ENCODE data around the gene SYT1.

SYT1 gene

DNA sequence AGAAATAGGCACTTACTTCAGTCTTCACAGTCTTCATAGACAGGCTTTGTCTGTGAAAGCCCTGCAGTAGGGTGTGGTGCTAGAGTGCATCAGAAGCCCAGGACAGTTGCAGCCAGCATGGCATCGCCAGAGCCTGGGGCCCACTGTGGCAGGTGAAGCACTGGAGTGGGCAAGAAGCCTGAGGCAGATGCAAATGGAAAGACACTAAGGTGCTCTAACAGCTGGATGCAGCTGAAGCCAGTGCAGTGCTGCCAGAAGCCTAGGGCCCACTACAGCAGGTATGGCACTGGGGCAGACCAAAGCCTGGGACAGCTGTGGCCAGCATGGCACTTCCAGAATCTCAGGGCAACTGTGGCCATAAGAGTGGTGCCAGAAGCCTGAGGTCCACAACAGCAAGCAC, 358.6 kb downstream of the SYT1 start:
- DNase-seq (ENCODE audit: low spot score) = no peak

DNA sequence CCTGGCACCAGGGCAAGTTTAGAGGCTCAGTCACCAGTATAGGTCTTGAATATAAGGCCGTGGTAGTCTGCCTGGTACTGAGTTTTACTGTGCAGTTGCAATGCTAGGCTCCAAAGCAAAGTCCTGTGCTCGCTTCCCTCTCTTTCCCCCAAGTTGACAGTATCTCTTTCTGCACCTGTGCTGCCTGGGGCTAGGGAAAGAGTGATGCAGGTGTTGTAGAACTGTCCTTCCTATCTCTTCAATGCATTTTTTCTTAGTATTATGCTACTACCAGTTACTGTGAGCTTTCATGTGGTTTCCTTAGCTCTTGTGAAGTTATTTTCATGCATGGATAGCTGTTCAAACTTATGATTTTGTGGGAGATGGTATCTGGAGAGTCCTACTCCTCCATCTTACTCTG, 359.2 kb downstream of the SYT1 start:
- no peak for DNase-seq (ENCODE audit: low spot score)

DNA sequence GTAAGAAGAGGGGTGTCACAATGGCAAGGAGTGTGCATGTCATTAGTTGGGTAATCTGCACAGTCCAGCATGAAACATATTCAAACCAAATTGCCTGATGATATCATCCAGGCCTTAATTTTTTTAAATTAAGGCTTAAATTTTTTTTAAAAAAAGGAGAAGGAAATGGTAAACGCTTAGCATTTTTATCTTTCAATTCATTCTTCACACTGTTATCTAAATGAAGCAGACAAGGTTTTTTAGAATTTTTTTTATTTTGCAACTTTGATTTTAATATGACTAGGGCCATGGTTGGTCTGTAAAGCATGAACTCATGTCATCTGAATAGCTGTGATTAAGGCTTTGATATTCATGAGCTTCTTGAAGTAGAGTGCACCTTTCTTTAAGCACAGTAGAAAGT, 362.5 kb downstream of the SYT1 start:
- no peak for DNase-seq (ENCODE audit: low spot score)

DNA sequence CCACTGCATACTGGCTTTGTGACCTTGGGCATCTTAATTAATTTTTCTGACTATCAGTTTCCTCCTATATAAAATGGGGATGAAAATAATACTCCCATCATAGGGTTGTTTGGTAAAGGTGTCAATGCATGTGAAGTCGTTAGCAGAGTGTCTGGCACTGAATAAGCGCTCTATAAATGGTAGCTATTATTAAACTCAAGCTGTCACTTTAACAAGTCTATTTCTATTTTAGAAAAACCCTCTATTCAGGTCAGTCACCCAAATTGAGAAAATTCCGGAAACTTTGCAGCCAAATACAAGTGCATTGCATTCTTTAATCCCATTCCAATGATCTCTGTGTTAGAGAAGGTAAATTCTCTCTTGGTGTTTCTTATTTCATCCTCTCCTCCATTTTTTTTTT, 363.1 kb downstream of the SYT1 start:
- no peak for DNase-seq (ENCODE audit: low spot score)

DNA sequence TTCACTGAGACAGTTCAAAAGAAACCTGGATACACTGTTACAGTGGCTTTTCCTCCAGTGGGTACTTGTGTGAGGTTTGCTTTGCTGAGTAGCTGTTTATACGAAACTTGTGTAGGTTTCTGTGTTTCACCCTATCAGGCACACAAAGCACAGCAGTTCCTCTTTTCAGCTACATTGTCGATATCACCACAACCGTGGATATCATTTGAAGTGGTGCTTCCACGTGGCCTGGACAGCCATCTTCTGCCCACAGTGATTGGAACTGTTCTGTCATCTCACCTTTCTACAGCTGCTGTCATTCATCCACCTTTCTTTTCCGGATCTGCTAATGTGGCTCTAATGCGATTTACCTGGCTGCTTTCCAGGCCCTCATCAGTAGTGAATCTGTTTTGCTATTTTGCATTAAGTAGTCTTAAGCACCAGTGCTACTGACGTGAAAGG, 368.8 kb downstream of the SYT1 start:
- DNase-seq (ENCODE audit: low spot score) = no peak

DNA sequence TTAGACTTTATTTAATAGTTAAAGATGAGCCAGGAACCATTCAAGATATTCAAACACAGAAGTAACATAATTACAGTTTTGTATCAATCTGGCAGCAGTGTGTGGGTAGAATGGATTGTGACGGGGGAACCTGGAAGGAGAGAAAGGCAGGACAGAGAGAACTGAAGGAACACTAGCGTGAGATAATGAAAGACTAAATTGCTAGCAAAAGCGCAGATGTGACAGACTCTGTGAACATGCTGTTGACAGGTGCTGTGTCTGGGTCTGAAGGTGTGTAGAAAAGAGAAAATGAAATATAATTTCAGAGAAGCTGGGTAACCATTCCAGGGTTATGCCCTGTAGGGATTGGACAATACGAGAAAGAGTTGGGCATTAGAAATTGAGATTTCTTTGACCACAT, 372.3 kb downstream of the SYT1 start:
- no peak for DNase-seq (ENCODE audit: low spot score)

DNA sequence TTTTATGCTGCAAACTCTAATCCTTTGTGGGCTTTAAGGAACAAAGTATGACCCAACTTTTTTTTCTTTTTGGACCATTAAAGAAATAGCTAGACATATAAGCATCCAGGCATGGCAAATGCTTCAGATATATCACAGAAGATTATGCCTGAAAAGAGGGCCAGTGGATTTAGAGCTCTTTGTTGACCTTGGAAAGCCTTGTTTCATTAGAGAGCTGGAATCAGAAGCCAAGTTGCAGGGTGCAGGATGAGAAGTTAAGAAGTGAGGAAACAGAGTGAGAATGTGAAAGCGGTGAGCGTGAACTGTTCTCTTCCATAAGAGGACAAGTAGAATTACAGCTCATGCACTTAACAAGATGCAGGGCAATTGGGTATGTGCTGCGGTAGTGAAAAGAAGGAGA, 373.7 kb downstream of the SYT1 start:
- no peak for DNase-seq (ENCODE audit: low spot score)

DNA sequence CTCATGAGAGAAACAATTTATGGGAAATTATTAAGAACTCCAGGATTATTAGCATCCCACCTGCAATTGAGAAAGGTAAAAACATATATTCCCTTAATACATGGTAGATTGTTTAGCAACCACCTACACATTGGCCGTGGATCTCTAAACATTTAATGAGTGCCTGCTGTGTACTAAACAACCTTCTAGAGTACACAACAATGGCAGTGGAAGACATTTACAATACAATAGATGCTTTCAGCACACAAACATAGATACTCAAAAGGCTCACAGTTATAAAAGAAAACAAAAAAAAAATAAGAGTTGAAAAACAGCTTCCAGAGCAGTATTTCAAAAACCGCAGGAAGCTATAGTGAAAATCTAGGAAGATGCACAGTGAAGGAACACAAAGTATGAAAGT, 382.9 kb downstream of the SYT1 start:
- no peak for DNase-seq (ENCODE audit: low spot score)

DNA sequence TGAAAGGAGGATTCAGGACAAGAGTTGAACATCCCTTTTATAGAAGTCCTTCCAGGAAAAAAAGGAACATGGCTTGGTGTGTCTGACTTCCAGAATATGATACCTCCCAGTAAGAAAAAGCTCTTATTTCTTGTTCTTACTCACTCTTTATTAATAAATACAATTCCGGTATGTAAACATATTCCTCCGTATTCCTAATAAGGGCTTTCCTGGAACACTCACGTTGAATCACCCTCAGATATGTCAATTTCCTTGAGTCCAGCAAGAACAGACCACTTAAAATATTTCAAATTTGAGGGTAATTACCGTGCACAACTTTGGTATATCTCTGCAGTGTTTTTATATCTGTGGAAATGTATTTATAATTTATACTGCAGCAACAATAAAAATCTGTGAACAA, 385.6 kb downstream of the SYT1 start:
- DNase-seq (ENCODE audit: low spot score) = no peak

DNA sequence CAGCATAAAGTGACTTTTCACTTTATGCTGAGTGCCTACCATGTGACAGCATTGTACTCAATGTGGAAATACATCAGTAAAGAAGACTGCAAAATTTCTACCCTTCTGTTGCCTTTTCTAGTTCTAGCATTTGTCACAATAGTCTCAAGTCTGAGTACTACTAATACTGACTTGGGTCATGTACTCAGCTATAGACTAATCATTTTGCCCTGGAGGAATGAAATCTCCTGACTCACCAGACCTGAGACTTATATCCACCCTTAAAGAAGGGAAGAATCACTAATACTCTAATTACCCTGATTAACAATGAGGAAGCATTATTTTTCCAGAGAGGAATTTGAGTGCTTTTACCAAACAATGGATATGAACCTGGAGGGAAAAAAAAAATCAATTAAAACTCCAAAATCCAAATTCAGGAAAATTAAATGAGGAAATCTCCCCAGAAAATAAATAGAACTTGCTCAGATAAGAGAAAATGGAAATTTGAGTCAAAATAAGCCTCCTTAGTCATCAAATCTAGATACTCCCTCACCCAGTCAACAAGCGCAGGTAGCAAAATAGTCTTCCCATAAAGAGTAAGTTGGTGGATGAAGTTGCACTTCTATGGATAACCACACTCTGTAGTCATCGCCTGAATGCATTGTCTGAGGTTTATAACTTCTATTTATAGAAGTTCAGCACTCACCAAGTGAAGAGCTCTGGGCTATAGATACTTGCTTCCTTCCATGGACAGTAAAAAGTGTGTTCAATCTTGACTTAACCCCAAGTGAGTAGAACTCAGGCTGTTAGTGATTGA, 386.6 kb downstream of the SYT1 start:
- DNase-seq (ENCODE audit: low spot score) = no peak

DNA sequence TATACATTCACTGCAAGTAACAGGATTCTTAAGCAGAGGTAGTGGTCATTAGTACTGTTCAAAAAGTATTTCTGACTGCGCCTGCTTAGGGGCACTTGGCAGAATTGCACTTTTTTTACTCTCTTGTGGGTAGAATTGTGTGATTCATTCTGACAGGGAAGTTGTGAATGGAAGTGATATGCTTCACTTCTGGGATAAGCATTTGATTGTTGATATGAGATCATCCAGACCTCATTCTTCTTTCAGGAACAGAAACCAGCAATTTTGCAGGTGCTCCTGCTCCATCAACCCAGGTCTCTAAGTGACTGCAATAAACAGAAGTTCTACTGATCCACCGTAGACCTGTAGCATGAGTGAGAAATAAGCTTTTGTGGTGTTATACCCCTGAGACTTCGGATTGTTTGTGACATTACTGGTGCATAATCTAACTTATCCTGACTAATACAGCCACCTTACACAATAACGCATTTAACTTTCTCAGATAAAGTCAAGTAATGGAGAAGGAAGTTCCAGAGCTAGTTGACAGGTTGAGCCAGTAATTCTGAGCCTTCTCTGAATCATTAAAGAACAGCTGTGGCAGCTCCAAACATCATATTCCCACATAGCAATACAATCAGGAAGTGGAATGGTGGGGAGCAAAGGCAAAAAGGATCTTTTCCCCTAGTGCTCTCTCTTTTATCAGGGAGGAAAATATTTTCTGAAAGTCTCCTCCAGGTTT, 387.9 kb downstream of the SYT1 start:
- DNase-seq (ENCODE audit: low spot score) = no peak

DNA sequence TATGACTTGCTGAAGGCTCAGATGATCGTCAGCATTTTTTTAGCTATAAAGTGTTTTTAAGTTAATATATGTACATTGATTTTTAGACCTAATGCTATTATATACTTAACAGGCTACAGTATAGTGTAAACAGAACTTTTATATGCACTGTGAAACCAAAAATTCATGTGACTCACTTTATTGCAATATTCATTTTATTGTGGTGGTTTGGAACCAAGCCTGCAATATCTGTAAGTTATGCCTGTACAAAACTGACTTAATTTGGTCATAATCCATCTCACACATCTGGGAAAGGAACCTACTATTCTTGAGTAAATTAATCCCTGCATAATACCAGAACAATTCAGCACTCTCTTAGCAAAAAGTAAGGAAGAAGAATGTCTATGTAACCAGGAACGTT, 390.7 kb downstream of the SYT1 start:
- DNase-seq (ENCODE audit: low spot score) = no peak

DNA sequence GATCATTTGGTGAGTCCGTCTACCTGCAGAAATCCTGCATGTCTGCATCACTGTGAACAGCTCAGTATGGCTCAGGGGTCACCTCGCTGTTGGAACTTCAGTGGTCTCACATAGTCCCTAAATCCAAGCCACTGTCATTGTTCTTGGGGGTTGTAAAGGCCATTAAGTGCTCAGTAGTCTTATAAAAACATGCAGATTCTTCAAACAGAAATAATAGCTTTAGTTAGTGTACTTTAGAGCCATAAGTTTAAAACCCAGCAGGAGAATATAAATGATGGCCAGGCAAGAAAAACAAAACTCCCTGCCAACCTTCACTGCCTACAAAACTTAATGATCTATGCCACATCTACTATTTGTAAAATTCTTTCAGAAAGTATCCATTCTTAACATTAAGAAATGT, 396.3 kb downstream of the SYT1 start:
- DNase-seq (ENCODE audit: low spot score) = no peak

DNA sequence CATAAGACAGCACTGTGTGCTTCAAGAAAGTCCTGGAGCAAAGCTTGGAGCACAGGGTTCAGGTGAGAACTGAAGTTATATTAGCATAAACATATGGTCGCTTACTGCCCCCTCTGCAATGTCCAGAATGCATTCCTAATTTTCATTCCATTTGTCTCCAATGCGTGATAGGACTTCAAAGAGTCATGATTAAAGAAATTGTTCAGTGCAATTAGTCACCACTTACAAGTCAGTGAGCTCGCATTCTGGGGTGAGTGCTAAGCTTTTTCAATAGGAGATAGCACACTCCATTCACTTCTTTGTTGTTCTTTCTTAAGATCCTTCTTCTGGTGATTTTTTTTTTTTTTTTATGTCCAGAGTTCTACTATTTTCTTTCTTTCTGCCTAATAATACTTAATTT, 398.4 kb downstream of the SYT1 start:
- no peak for DNase-seq (ENCODE audit: low spot score)

DNA sequence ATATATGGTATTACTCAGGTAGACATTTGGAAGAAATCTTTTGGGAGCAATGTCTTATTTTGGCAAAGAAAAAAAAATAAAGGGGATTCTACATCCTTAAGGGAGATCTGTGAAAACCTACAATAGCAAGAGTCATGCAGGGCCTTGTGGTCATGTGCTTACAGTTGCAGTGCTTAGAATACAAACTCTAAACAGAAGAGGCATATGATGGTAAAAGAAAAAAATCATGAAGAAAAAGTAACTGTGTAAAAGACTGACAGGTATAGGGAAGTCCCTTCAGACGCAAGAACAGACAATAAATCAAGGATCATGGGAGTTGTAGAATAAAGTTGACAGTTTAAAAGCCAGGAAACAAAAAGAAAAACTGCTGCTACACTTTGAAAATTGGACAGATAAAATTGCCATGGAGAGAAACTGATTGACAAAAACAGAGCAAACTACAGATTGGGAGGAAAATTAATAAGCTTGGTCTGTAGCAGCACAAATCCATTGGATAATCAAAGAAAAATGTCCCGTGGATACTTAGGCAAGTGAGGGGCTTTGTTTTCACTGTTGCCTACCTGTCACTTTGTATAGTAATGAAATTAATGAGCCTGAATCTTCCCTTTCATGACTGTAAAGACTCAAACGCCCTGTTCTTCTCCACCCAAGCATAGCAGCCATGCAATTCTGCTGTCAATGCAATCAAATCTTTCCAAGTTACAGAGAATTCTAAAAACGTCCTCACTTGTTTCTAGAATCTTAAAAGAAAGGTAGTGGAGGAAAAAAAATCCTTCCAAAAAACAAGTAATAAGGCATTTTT, 402.0 kb downstream of the SYT1 start:
- no peak for DNase-seq (ENCODE audit: low spot score)

DNA sequence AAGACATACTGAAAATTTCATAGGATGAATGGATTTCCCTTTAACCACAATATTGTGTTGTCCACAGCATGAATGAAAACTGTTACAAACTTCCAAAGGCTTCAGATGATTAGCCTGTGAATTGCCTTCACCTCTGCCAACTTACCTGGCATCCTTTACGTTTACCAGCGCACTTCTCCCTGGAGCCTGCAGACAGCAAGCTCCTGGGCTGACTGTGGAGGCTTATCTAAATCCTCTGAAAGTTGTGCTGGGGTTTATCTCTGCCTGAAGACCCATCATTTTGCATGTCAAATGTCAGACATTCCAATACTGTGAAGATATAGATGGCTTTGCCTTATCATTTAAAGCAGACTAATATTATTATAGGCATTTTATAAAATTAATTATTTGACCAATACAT, 403.0 kb downstream of the SYT1 start:
- DNase-seq (ENCODE audit: low spot score) = no peak

DNA sequence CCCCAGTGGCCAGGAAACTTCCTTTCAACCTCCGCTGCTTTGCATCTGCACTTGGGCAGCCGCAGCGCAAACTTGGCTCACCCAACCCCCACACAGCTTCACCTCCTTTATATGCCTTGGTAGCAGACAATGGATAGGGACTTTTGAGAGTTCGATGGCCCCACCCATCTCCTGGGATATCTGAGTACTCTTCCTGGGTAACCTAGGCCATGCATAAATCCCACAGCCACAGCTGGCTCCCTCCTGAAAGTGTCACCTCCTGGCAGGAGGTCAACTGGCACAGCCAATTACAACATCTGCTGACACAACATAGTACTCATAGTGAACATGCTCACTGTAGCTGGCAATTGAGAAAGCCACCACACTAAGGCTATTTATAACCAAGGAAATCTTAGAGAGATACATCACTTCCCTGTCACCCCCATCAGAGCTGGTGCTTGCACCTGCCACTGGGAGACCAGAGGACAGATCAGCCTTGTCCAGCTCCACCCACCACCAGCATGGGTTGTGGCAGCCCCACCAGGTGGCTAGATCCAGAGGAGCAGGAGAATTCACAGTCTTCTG, 410.0 kb downstream of the SYT1 start:
- no peak for DNase-seq (ENCODE audit: low spot score)

DNA sequence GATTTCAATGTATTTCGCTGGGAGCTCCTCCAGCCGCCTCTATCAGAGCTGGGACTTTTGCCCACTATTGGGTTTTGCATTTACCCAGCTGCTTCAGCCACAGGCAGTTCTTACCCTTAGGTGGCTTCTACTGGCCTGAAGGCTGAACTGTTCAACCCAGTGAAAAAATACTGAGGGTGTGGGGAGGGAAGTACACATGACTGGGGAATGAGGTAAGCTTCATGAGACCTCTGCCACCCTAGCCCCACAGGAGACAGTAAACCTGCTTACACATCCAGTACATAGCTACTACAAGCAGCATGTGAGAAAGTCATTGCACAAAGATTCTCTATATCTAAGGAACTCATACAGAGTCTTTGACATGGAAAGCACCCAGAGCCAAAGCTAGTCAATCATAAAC, 411.1 kb downstream of the SYT1 start:
- no peak for DNase-seq (ENCODE audit: low spot score)

DNA sequence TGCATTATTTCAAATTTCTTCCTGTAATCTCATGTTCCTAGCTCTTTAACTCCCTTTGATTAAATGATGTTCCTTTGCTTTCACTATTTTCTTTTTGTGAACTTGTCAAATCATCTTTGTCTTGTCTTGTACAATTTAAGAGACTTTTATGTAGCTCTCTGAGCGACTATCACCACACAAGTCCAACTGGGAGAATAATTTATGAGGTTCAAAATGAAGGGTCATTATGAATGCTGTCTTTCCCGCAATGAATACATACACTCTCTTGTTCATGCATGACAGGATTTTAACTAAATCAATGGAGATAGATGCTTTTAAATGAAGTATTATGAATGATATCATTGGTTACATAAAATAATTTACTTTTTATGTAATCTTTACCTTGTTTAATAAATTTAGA, 418.8 kb downstream of the SYT1 start:
- no peak for DNase-seq (ENCODE audit: low spot score)

DNA sequence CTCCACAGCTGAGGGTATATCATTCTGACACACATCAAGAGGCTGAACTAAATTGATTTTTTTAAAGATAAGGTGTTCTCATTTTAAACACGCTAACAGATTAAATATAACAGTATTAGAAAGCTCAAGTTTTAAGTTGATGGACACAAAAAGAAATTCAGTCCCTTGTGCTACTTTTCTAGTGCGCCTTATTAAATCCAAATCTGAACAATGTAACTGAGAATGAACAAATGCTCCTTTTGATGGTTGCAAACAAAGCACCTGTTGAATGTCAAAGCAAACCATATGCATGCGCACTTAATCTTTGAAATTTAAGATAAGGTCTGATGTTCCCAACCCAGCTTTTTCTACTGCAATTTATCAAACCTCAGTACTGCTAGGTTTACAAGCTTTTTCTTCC, 424.3 kb downstream of the SYT1 start:
- no peak for DNase-seq (ENCODE audit: low spot score)

DNA sequence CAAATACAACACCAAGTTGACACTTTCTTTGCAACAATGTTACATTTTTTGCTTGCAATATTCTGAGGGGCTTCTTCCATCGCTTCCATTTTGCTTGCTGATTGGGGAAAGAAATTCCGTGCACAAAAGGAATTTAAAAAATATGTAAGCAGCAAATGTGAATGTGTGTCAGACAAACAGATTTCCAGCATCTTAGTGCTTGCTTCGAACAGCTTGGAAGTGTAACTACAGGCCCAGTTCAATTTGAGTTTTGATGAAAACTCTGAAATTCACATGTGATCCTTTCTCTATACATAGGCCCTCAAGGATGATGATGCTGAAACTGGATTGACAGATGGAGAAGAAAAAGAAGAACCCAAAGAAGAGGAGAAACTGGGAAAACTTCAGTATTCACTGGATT, 427.1 kb downstream of the SYT1 start:
- no peak for DNase-seq (ENCODE audit: low spot score)

DNA sequence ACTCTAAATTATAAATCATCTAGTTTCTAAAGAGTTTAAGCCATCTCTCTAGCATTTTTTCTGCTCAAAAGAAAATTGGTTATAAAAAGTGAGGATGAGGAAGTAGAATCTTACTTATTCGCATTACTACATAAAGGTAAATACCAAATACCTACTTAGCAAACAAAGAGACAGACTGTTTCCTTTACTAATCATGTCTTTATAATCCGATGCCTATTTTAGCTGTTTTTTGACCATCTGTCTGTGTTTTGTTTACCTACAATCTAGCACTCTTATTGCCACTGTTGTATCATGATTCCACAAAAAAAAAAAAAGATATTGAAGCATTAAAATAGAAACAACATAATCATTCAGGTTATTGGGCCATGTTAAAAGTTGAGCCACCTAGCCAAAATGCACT, 430.0 kb downstream of the SYT1 start:
- DNase-seq (ENCODE audit: low spot score) = no peak

DNA sequence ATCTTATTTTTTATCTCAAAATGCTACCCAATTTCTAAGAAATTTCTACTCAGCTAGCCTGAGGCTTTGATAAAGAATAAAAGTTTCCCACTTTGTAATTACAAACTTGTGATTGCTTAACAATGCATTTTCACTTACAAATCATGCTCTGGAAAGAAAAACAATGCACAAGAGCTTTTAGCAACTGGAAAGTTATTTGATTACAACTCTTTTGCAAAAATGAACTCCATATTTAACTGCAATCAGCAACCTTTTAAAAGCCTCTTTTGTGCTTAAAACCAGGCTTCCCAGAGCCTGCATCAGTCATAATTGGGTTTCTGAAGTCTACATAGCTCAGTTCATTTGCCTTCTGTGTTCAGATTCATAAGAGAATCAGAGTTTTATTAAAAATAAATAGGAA, 431.0 kb downstream of the SYT1 start:
- DNase-seq (ENCODE audit: low spot score) = no peak

Data from AG08396 (cell line).